Vagina (tissue), 2 donors: ENCODE results near the gene GIPC3.

Source experiments
- POLR2A ChIP-seq, 2 donors: fragments of 450-650 bp; IDR thresholded peaks; one replicate each; pipeline ENCODE4 v1.6.1; 2017; ENCODE audit warnings: antibody characterized with exemption in 2 of 2, mild to moderate bottlenecking in 2 of 2, moderate library complexity in 2 of 2
- POLR2AphosphoS5 ChIP-seq, 2 donors: sonication (generic); formaldehyde crosslinking; IDR thresholded peaks; one replicate each; pipeline ENCODE4 v1.9.0; 2017; ENCODE audit warnings: antibody characterized with exemption in 2 of 2, mild to moderate bottlenecking in 2 of 2, low read depth in 1 of 2; ENCODE audit not compliant: insufficient read depth in 1 of 2
- TF ChIP-seq, protein P1 (sequence below), 3 experiments: fragments of 450-650 bp in 2 of 3; fragments of 200-600 bp in 1 of 3; sonication (generic) in 1 of 3; IDR thresholded peaks; one replicate each; pipeline ENCODE4 v1.5.1; 2017 to 2019; ENCODE audit warnings: antibody characterized with exemption in 3 of 3, mild to moderate bottlenecking in 2 of 3, moderate library complexity in 2 of 3

DNA sequence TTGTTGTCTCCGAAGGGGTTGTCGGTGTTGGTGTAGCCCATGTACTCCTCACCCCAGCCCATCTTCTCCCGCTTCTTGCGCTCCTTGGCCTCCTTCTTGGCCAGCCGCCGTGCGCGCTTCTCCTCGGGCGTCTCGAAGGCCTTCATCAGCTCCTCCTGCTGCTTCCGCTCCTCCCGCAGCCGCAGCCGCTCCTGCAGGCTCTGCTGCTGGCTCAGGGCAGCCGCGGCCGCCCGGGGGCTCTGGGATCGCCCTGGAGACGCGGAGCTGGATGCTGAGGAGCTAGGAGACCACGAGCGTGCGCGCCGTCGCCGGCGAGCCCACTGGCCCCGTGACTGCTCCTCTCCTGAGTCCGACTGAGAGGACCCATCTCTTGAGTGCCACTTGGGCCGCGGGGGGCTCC is 38.4 kb downstream of the GIPC3 start:
- TF ChIP-seq, protein P1, sequence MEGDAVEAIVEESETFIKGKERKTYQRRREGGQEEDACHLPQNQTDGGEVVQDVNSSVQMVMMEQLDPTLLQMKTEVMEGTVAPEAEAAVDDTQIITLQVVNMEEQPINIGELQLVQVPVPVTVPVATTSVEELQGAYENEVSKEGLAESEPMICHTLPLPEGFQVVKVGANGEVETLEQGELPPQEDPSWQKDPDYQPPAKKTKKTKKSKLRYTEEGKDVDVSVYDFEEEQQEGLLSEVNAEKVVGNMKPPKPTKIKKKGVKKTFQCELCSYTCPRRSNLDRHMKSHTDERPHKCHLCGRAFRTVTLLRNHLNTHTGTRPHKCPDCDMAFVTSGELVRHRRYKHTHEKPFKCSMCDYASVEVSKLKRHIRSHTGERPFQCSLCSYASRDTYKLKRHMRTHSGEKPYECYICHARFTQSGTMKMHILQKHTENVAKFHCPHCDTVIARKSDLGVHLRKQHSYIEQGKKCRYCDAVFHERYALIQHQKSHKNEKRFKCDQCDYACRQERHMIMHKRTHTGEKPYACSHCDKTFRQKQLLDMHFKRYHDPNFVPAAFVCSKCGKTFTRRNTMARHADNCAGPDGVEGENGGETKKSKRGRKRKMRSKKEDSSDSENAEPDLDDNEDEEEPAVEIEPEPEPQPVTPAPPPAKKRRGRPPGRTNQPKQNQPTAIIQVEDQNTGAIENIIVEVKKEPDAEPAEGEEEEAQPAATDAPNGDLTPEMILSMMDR (IDR thresholded peaks at IDR 0.05), result no peak
- no peak for TF ChIP-seq POLR2A (IDR thresholded peaks at IDR 0.05)
- no peak for TF ChIP-seq POLR2AphosphoS5 (IDR thresholded peaks at IDR 0.05; ENCODE audit: insufficient read depth in 1 of 2, low read depth in 1 of 2)
